AML-193 (cell line): ENCODE results near the gene PLEKHG5.
"Not testable (repeated sequence)": the region's sequence is repeated elsewhere in the genome, so short reads cannot be mapped to it uniquely, and the experiment has no call there.

Experiments
- DNase-seq, 2 experiments: peaks; one replicate each; lab custom pipeline; 2025; lab: John Stamatoyannopoulos, UW

PLEKHG5 gene

DNA sequence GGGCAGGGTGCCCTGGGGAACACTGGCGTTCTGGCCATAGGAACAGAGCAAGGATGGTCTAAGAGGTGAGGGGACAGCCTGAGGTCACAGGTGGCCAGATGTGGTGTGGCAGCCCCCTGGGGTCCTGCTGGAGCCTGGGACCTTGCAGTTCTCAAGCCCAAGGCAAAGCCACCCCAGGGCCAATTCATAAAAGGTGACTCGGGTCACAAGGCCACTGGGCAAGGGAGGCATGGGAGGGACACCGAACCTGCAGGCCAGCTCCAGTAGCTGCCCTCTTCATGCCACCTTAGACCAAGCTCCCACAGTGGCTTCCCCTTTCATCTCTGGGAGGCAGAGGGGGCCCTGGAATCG is 44.8 kb downstream of the PLEKHG5 start:
- no peak for DNase-seq

DNA sequence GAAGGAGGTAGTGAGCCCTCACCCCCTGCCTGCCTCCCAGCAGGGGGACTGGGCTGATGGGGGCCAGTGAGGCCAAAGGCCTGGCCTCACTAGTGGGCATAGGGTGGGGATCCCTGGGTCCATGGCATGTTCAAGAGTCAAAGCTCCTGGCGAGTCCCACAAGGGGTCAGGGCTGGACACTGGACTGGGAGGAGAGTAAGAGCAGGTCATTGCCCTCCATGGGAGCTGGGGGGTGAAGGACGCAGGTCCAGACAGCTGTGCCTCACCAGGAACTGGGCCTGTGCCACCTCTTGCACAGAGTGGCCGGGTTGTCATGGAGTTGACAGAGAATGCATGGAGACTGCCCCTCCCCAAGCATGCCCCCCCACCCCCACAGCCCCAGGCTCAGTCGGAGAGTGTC is 45.5 kb downstream of the PLEKHG5 start:
- not testable (repeated sequence) for DNase-seq

DNA sequence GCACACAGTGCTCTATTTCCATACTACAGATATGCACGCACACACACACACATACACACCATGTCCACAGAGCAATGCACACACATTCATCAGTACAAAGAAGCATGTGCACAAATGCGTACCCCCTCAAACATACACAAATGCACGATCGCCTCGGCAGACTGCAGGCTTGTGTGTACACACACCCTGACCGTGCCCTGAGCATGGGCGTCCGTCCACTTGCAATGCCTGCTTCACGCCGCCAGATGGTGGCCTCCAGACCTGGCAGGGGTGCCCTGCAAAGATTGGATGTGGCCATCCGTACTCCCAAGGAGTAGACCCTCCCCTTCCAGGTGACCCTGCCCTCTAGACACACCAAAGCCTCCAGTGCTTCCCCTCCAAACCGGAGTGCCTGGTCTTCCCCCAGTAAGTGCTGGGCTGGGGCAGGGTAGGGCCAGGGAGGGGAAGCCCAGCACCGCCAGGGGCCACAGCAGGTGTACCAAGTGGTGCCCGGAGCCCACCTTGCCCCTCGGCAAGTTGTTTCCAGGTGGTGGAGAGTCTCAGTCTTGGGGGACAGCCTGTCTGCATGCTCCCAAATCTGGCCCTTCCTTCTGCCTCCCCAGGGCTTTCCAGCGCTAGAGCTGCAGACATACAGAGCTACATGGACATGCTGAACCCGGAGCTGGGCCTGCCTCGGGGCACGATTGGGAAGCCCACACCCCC is 46.3 kb downstream of the PLEKHG5 start:
- DNase-seq: no peak

DNA sequence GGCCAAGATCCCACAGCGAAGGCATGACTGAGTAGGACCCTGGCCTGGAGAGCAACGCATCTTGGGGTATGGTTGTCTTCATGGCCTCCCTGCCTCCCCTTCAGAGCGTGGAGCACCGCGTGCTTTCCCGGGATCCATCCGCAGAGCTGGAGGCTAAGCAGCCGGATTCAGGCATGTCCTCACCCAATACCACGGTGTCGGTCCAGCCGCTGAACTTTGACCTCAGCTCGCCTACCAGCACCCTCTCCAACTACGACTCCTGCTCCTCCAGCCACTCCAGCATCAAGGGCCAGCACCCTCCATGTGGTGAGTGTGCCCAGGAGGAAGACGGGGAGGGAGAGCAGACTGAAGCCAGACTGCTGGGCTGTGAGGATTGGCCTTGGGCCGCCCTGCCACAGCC is 47.1 kb downstream of the PLEKHG5 start:
- DNase-seq: no peak

DNA sequence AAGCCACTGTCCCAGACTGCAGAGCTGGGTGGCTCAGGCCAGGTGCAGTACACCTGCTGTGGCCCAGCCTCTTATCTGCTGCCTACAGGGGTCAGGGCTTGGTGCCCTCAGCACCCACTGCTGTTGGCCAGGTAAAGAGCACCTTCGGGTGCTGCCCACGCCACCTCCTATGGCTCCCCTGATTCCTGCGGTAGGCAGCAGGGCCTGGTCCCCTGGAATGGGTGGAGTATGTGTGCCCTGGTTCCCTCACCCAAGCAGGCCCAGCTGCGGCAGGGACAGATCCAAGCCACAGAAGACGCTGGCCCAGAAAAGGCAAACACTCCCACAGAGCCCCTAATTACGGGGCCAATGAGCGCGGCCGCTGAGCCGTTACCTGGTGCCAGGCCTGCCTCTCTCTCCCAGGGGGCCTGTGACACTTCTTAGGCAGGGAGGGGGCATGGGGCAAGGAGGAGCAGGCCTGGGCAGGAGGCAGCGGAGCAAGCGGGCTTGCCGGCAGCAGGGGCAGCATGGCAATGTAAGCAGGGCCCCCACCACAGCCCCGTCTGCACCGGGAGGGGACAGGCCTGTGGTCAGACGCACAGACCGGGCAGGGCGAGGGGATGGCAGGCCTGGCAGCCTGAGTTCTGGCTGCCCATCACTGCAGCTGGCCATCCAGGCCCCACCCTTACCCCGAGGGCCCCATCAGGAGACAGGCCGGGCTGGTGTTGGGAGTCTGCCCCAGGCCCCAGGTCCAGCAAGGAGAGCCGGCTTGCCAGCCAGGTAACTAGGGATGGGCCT is 47.9 kb downstream of the PLEKHG5 start:
- DNase-seq: no peak

DNA sequence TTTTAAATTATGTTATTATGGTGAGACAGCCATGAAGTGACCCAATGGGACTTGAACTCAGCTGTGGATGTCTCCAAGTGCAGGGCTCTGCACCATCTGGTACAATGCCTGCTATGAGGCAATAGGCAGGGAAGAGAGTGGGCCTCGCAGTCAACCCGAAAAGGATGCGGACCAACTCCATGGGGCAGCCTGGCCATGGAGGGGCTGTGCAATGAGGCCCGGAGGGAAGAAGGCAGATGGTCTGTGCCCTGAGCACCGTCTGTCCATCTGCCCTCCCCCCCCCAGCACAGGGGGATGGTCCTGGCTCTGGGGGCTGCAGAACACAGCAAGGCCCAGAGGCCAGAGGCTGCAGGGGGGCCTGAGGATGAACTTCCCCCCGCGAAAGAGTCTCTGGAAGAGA is 49.9 kb downstream of the PLEKHG5 start:
- no peak for DNase-seq

DNA sequence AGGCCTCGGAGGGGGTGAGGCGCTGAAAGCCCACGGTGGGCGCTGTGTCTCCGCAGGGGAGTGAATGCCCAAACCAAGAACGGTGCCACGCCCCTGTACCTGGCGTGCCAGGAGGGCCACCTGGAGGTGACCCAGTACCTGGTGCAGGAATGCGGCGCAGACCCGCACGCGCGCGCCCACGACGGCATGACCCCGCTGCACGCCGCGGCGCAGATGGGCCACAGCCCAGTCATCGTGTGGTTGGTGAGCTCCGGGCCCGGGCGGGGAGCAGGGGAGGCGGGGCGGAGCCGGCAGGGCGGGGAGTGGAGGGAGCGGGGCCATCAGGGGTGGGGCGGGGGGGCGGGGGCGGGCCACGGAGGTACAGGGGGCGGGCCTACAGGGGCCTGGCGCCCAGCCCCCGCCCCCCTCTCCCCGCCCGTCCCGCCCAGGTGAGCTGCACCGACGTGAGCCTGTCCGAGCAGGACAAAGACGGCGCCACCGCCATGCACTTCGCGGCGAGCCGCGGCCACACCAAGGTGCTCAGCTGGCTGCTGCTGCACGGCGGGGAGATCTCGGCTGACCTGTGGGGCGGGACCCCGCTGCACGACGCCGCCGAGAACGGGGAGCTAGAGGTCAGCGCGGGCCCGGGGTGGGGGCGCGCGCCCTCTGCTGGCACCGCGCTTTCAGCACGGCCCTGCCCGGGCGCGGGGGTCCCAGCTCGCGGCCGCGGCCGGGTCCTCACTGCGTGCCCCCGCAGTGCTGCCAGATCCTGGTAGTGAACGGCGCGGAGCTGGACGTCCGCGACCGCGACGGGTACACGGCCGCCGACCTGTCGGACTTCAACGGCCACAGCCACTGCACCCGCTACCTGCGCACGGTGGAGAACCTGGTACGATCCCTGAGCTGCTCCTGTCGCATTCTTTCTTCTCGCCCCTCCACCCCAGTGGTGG is 51.0 kb downstream of the PLEKHG5 start:
- DNase-seq: no peak

DNA sequence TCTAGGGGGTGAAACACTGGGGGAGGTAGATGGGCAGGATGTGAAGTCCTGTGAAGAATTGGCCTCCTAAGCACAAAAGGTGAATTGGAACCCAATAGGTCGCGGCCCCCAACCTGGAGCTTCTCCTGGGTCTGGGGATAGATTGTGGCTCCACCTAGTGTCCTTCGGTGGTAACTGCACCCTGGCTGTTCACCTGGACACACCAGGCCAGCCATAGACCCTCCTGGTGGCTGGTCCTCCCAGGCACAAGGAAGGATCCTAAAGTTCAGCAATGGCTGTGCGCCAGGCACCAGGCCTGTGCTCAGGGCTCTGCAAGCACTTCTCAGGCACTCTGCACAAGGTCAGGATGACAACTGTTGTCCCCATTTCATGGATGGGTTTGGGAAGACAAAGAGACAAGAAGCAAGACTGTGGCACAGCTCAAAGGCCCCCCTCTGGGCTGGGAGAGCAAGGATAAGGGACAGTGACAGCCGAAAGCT is 53.4 kb downstream of the PLEKHG5 start:
- peak; percentile 6 to 38 for DNase-seq

DNA sequence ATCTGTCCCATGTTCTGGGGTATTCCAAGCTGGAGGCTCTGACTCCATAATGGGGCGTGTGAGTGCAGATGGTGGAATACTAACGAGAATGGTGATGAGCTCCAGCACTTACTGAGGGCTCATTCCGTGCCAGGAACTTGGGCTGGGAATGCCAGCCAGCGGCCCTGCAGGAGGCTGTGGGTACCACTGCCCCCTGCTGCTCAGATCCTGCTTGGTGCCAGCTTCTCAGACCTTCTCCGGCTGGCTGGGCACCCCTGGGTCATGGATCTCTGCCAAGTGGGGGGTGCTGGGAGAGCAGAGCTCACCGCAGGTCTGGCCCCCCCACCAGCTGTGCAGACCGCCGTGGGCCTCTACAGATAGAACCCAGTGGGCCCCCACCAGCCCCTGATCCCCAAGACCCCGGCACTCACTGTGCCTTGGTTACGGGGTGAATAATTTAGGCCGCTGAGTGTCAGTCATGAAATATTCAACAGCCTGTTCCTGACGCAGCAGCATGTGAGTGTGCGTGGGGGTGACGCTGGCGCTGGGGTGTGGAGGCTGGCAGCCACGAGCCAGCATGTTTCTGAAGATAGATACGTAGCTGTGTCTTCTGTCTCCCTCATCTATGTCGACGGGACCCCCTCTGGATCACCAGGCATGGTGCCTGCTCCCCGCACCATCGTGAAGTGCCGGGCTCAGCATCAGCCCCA is 54.3 kb downstream of the PLEKHG5 start:
- not testable (repeated sequence) for DNase-seq

DNA sequence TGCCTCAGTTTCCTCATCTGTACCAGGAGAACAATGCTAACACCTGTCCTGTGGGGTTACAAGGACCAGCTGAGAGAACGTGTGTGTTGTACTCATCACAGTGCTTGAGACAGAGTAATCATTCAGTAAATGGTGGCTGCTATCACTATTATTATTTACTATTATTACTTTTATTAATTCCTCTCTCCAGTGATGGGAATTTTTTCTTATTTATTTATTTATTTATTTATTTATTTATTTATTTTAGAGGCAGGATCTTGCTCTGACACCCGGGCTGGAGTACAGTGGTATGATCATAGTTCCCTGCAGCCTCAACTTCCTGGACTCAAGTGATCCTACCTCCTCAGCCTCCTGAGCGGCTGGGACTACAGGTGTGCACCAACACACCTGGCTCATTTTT is 55.2 kb downstream of the PLEKHG5 start:
- not testable (repeated sequence) for DNase-seq

DNA sequence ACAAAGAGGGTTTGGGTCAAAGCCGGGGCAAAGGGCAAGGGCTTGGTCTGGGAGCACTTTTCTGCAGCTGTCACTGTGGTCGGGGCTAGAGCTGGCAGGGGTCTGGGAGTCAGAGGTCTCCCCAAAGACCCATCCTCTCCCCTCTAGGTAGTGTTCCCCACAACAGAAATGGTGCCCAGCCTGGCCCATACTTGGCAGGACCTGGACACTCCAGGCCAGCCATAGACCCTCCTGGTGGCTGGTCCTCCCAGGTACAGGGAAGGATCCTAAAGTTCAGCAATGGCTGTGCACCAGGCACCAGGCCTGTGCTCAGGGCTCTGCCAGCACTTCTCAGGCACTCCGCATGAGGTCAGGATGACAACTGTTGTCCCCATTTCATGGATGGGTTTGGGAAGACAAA is 55.9 kb downstream of the PLEKHG5 start:
- no peak for DNase-seq

DNA sequence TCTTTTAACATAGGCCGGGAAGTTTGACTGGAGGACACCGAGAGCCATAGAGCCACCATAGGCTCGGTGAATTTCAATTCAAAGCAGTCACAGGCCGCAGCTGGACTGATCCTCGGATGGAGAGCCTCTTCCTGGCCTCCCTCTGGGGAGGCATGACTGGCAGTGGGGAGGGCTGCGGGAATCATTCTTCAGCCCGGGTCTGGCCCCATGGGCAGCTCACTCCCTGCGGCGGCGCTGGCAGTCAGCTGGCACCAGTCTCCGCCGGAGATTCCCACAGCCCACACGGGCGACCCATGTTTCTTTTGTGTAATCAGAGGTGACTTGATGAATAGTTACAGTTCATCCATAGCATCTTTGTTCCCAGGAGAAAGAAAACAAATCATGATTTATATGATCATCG is 56.3 kb downstream of the PLEKHG5 start:
- DNase-seq: no peak

DNA sequence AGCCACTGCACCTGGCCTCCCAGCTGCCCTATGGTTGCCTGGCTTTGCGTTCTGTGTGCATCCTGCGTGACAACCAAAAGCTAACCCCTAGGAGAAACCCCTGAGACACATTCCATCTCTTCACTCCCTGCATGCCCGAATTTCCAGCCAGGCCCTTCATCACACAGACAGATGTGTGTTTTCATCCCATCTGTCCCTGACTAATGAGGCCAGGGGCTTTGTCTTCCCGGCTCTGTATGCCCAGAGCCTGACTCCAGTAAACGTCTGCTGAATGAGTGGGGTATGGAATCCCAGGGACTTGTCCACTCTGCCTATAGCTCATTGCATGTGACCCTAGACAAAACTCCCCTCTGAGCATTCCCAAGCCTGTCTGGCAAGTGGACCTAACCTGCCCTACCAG is 57.3 kb downstream of the PLEKHG5 start:
- DNase-seq: no peak

DNA sequence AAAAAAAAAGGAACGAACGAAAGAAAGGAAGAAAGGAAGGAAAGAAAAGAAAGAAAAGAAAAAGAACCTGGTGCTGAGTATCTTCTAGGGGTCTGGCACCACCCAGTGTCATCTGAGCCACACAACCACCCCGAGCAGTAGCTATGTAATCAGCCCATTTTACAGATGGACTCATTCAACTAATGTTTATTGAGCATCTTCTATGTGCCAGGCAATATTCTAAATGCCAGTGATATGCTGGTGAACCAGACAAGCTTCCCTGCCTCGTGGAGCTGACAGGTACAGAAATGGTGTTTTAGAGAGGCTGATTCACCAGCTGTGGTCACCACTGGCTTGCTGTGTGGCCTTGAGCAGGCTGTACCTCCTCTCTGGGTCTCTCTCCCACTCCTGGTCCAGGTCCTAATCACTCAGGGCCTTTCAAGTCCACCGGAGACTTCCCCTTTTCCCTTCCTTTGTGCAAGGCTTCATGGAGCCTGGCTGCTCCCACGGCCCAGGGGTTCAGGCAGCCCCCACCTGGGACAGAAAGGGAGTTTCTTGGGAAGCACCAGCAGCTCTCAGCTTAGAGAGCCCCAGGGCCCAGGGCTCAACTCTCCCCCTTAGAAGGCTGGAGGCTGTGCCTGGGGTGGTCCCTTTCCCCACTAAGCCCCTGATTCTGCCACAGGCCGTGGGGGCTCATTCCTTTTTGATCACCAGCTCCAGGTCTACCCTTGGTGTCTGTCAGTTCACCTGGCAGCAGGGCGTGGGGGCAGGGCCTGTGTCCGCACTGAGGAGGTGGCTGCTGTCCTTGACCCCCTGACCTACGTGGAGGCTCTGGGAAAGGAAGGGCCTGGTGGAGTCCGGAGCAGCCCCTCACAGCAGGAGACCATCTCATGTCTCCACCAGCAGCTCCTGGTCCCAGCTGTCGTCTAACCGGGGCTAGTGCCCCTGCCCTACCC is 59.6 kb downstream of the PLEKHG5 start:
- not testable (repeated sequence) for DNase-seq

DNA sequence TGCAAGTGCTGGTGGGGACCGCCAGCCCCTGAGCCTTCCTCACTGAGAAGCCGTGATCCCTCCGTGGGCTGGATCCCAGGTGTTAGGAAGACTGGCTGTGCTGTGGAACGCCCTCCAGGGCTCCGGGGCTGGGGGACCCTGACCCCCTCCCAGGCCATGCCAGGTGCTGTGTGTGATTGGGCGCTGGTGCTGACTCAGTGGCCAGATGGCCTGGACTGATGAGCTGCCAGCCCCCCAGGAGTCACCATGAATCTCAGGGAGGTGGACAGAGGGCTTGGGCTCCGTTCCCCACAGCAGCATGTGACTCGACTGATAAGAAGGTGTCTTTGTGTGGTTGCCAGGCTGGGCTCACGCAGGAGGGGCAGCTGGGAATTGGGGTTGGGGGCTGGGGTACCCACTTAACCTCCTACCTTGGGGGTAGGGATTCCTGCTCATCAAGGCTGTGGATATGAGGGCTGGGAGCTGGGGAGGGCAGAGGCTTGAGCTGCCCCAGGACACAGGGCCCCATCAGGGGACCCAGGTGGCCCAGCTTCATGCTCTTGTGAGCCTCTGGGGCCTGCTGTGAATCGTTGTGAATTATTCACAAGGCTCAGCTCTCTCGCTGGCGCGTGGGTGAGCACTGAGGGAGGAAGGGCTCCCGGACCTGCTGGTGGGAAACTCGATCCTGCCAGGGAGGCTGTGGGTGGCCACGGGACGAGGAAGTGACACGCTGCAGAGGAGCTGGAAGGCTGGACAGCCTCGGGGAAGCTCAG is 61.6 kb downstream of the PLEKHG5 start:
- DNase-seq: not testable (repeated sequence)

DNA sequence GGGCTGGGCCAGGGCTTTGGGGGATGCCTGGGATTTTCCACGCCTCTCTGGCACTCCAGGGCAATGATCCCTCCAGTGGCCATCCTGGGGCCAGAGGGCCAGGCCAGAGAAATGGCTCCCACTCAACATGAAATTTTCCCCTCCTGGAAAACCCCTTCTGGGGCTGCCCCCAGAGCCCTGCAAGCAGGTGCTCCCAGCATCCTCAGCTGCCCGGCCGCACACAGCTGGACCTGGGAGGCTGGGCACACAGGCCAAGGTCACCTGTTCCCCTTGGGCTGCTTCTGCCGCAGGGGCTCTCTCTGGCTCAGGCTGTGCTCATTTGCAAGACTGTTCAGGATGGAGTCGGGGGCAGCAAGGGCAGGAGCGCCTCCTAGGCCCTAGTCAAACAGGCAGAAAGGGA is 63.0 kb downstream of the PLEKHG5 start:
- DNase-seq: not testable (repeated sequence)

DNA sequence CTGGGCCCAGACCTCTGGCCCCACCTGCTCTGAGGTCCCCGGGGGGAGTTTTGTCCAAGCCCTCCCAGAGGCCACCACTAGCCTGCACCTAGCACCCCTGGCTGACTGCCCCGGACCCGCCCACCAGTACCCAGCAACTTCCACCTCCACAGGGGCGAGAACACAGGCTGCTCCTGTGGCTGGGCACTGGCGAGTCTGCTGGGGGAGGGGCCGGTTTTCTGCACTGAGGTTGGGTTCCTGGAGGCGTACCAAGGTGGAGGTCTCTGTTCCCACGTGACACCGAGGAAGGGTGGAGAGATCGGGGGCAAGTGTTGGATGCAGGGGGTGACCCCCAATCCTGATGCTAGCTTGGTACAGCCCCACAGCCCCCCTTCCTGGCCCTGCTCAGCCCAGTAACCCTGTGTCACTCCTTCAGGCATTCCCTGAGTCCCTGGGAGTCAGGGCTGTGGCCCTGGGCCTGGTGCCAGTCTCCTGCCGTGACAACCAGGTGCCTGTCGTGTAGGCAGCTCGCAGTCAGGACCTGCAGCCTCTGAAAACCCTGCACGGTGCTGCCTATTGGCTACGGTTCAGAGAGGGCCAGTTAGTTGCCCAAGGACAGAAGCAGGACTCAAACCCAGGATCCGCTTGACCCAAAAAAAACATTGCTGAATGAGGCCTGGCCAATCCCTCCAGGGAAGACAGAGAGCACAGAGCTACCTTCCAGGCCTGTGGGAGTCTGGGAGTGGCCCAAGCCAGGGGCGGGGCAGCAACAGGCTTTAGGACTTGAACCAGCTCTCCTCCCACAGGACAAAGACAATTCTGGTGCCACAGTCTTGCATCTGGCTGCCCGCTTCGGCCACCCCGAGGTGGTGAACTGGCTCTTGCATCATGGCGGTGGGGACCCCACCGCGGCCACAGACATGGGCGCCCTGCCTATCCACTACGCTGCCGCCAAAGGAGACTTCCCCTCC is 63.8 kb downstream of the PLEKHG5 start:
- no peak for DNase-seq

DNA sequence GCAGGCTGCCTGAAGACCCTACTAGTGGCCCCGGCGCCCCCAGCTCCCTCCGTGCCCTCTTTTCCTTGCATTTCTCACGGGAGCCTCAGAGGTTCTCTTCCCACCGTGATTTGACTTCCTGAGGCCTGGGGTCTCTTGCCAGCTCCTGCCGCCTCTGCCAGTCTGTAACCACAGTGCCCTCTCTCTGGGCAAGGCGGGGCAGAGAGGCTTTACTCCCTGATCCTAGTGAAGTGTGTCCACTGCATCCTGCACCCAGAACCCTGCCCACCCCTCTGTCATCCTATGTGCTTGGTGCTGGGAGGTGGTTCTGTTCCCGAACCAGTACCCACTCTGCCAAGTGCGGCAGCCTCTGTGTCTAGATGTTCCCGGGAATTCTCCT is 64.5 kb downstream of the PLEKHG5 start:
- DNase-seq: no peak
